ENCODE measurements around the gene DCLK1. TPM values are rescaled to one million over a fixed set of nuclear protein-coding genes. Genes with fewer than 3 reads are reported as not detected.

DCLK1 gene
- total and polyA plus RNA-seq, 10 of the 15 experiments (the other 5 are each of a cell fraction or from before 2014, with no cell fraction given), result not detected

DNA sequence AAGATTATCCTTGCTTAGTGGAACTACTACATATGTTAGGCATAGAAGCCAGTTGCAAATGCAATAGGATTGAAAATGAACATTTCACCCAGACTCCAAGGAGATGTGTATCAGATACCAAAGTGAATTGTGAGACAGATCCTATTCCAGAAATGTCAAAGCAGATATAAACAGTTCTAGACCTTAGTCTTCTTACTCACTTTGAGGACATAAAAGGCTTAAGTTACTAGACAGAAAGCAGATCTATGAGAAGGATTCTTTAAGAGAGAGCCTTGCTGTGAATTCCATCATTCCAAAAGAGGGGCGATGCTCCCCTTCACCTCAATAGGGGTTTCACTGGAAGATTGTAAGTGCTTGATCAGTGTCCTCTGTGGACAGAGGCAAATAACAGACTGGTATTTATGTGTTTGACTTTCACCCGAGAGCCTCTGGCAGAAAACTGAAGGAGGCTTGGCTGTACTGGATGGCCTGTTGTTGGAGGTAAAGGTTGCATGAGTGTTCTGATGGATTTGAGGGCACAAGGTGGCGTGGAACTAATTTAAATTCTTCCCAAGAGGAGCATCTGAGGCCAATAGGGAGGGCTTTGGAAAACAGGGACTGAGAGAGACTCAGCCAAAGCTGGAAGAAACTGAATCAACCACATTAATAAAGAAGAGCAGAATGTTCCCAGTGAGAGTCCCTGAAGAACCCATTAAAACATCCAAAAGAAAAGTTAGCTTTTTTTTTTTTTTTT is 194.8 kb downstream of the DCLK1 start:
- Histone ChIP-seq H3K27me3 (replicated peaks in 1 of 2; ENCODE audit: control insufficient read depth in 2 of 2, insufficient read depth in 2 of 2, low read length in 1 of 2) (no peaks in the 10 kb centered on the region), H3K9me3 (replicated peaks; ENCODE audit: control insufficient read depth, insufficient read depth, low read length) (peaks cover 2% of the 10 kb centered on the region; the same call in 2 of the 3 replicates), H3K4me3 (no peak overlapping the region), H3K36me3 (ENCODE audit: control insufficient read depth in 2 of 2, insufficient read depth in 2 of 2, low read length in 1 of 2) (no peaks in the 10 kb centered on the region), H3K4me1 (ENCODE audit: control insufficient read depth, insufficient read depth, low read length) (no peaks in the 10 kb centered on the region), H4K20me1 (ENCODE audit: control insufficient read depth, insufficient read depth) (no peaks in the 10 kb centered on the region), H3K4me2 (ENCODE audit: control insufficient read depth, insufficient read depth) (no peak overlapping the region), H3K9ac (ENCODE audit: control insufficient read depth, insufficient read depth, low read length) (no peak overlapping the region), H3K27ac (ENCODE audit: control insufficient read depth, insufficient read depth) (no peak overlapping the region), H2AFZ (ENCODE audit: control insufficient read depth, low read depth, low read length) (no peak overlapping the region), H3K79me2 (ENCODE audit: control insufficient read depth, insufficient read depth, low read length) (no peaks in the 10 kb centered on the region)
- intact Hi-C loops (cut with micrococcal nuclease; ENCODE audit: unreplicated experiment), result no loop called here
- FAIRE-seq, result no peak
- BruUV-seq (replicated peaks), result no TSS peak
- ATAC-seq, result no peak
- TF ChIP-seq RCOR1 (conservative IDR thresholded peaks at IDR 0.05; ENCODE audit: low read depth, low read length), result no peak
- TF ChIP-seq, protein P1, sequence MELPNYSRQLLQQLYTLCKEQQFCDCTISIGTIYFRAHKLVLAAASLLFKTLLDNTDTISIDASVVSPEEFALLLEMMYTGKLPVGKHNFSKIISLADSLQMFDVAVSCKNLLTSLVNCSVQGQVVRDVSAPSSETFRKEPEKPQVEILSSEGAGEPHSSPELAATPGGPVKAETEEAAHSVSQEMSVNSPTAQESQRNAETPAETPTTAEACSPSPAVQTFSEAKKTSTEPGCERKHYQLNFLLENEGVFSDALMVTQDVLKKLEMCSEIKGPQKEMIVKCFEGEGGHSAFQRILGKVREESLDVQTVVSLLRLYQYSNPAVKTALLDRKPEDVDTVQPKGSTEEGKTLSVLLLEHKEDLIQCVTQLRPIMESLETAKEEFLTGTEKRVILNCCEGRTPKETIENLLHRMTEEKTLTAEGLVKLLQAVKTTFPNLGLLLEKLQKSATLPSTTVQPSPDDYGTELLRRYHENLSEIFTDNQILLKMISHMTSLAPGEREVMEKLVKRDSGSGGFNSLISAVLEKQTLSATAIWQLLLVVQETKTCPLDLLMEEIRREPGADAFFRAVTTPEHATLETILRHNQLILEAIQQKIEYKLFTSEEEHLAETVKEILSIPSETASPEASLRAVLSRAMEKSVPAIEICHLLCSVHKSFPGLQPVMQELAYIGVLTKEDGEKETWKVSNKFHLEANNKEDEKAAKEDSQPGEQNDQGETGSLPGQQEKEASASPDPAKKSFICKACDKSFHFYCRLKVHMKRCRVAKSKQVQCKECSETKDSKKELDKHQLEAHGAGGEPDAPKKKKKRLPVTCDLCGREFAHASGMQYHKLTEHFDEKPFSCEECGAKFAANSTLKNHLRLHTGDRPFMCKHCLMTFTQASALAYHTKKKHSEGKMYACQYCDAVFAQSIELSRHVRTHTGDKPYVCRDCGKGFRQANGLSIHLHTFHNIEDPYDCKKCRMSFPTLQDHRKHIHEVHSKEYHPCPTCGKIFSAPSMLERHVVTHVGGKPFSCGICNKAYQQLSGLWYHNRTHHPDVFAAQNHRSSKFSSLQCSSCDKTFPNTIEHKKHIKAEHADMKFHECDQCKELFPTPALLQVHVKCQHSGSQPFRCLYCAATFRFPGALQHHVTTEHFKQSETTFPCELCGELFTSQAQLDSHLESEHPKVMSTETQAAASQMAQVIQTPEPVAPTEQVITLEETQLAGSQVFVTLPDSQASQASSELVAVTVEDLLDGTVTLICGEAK (IDR thresholded peaks at IDR 0.05; ENCODE audit: borderline replicate concordance), result no peak
- TF ChIP-seq DPF2 (IDR thresholded peaks at IDR 0.05), result no peak
- TF ChIP-seq ETV6 (conservative IDR thresholded peaks at IDR 0.05 in 1 of 2, IDR thresholded peaks at IDR 0.05 in 1 of 2; ENCODE audit: borderline replicate concordance in 1 of 2, low read depth in 1 of 2), result no peak
- TF ChIP-seq, protein P2, sequence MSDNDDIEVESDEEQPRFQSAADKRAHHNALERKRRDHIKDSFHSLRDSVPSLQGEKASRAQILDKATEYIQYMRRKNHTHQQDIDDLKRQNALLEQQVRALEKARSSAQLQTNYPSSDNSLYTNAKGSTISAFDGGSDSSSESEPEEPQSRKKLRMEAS (IDR thresholded peaks at IDR 0.05; ENCODE audit: low read depth, low read length), result no peak
- TF ChIP-seq, protein P3, sequence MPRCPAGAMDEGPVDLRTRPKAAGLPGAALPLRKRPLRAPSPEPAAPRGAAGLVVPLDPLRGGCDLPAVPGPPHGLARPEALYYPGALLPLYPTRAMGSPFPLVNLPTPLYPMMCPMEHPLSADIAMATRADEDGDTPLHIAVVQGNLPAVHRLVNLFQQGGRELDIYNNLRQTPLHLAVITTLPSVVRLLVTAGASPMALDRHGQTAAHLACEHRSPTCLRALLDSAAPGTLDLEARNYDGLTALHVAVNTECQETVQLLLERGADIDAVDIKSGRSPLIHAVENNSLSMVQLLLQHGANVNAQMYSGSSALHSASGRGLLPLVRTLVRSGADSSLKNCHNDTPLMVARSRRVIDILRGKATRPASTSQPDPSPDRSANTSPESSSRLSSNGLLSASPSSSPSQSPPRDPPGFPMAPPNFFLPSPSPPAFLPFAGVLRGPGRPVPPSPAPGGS (IDR thresholded peaks at IDR 0.05; ENCODE audit: borderline replicate concordance, insufficient read depth, low read depth, low read length, poor library complexity, severe bottlenecking), result no peak
- TF ChIP-seq SUPT20H (IDR thresholded peaks at IDR 0.05; ENCODE audit: borderline replicate concordance, control insufficient read depth, low read depth, low read length), result no peak
- TF ChIP-seq NFXL1 (IDR thresholded peaks at IDR 0.05; ENCODE audit: borderline replicate concordance), result no peak
- no peak for TF ChIP-seq TARDBP (IDR thresholded peaks at IDR 0.05; ENCODE audit: borderline replicate concordance)
- TF ChIP-seq, protein P4, sequence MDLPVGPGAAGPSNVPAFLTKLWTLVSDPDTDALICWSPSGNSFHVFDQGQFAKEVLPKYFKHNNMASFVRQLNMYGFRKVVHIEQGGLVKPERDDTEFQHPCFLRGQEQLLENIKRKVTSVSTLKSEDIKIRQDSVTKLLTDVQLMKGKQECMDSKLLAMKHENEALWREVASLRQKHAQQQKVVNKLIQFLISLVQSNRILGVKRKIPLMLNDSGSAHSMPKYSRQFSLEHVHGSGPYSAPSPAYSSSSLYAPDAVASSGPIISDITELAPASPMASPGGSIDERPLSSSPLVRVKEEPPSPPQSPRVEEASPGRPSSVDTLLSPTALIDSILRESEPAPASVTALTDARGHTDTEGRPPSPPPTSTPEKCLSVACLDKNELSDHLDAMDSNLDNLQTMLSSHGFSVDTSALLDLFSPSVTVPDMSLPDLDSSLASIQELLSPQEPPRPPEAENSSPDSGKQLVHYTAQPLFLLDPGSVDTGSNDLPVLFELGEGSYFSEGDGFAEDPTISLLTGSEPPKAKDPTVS (IDR thresholded peaks at IDR 0.05; ENCODE audit: low read depth, low read length), result no peak
- no peak for TF ChIP-seq ATF2 (IDR thresholded peaks at IDR 0.05; ENCODE audit: low read length)
- TF ChIP-seq, protein P5, sequence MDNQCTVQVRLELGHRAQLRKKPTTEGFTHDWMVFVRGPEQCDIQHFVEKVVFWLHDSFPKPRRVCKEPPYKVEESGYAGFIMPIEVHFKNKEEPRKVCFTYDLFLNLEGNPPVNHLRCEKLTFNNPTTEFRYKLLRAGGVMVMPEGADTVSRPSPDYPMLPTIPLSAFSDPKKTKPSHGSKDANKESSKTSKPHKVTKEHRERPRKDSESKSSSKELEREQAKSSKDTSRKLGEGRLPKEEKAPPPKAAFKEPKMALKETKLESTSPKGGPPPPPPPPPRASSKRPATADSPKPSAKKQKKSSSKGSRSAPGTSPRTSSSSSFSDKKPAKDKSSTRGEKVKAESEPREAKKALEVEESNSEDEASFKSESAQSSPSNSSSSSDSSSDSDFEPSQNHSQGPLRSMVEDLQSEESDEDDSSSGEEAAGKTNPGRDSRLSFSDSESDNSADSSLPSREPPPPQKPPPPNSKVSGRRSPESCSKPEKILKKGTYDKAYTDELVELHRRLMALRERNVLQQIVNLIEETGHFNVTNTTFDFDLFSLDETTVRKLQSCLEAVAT (IDR thresholded peaks at IDR 0.05), result no peak
- ChIA-PET RAD21 (ENCODE audit: unreplicated experiment) (no interaction called here), CTCF (no interaction called here), SMC1A (ENCODE audit: uncharacterized antibody, unreplicated experiment) (interaction anchor here (0.7 kb wide), 1 partner anchor 721 kb away, joined by 3 read pairs; no protein-coding TSS in a partner anchor), POLR2A (interaction anchor here (0.5 kb wide), 1 partner anchor 1229 kb away, joined by 3 read pairs; no protein-coding TSS in a partner anchor)
- DNase-seq (ENCODE audit: low read depth, low spot score), result no peak
- in situ Hi-C loops (cut with MboI), result no loop called here
- WGBS (ENCODE audit: insufficient coverage, insufficient replicate concordance, low lambda C conversion rate, missing lambda C conversion rate), result 15% methylated on average over 3 of the region's 3 CpGs
